GM10266 (cell line): ENCODE results near the gene ADGRG6.
"Not testable (repeated sequence)": the region's sequence is repeated elsewhere in the genome, so short reads cannot be mapped to it uniquely, and the experiment has no call there.

Source experiments
- DNase-seq: peaks from one replicate; pipeline ENCODE4 v3.0.0; 2012; ENCODE audit errors: extremely low spot score
- CTCF ChIP-seq: IDR thresholded peaks from 2 replicates; pipeline ENCODE4 v1.5.1; 2012; ENCODE audit warnings: mild to moderate bottlenecking, low read depth; ENCODE audit not compliant: control insufficient read depth, insufficient read depth; ENCODE audit errors: missing control alignments

The ADGRG6 gene

GRCh38 chr6:142280265-142280664 is 21.5 kb upstream of the ADGRG6 start:
- no peak for TF ChIP-seq CTCF
- no peak for DNase-seq

- TF ChIP-seq CTCF = no peak
- no peak for DNase-seq
Measured at GRCh38 chr6:142280927-142281326, 20.9 kb upstream of the ADGRG6 start.

GRCh38 chr6:142283138-142283537 is 18.7 kb upstream of the ADGRG6 start:
- DNase-seq = not testable (repeated sequence)

- no peak for DNase-seq
- TF ChIP-seq CTCF = no peak
Measured at GRCh38 chr6:142284419-142284818, 17.4 kb upstream of the ADGRG6 start.

GRCh38 chr6:142285235-142286087 is 16.3 kb upstream of the ADGRG6 start:
- no peak for DNase-seq

GRCh38 chr6:142286088-142286409 is 15.8 kb upstream of the ADGRG6 start:
- no peak for TF ChIP-seq CTCF

More at GRCh38 chr6:142285235-142286087, 16.3 kb upstream of the ADGRG6 start:
- TF ChIP-seq CTCF = no peak

GRCh38 chr6:142289687-142290086 is 12.1 kb upstream of the ADGRG6 start:
- DNase-seq = no peak
- TF ChIP-seq CTCF = no peak

More at GRCh38 chr6:142286088-142286409, 15.8 kb upstream of the ADGRG6 start:
- no peak for DNase-seq

GRCh38 chr6:142290851-142291250 is 11.0 kb upstream of the ADGRG6 start:
- TF ChIP-seq CTCF = no peak

More at GRCh38 chr6:142290851-142291250, 11.0 kb upstream of the ADGRG6 start:
- no peak for DNase-seq
